Bronchial epithelial cell (primary cell): ENCODE data around the gene CPXM2. TPM values are rescaled to one million over a fixed set of nuclear protein-coding genes. Genes with fewer than 3 reads are reported as not detected.

Experiments
- DNase-seq: peaks from one replicate; pipeline ENCODE4 v3.0.0-alpha.2; 2010; ENCODE audit warnings: low read depth
- FAIRE-seq: peaks from 2 replicates; lab custom pipeline; 2011; peaks lifted over from hg19 to GRCh38; lab: Jason Lieb, UNC
- H3K27me3 ChIP-seq: 2 replicates; pipeline ENCODE4 v1.5.1; 2011; ENCODE audit warnings: low read length; ENCODE audit not compliant: control insufficient read depth, insufficient read depth
- H3K36me3 ChIP-seq: 2 replicates; pipeline ENCODE4 v1.5.1; 2011; ENCODE audit warnings: low read length; ENCODE audit not compliant: control insufficient read depth, insufficient read depth
- H3K4me3 ChIP-seq: 2 replicates; pipeline ENCODE4 v1.5.1; 2011; ENCODE audit warnings: mild to moderate bottlenecking, low read depth, low read length, control low read depth
- CTCF ChIP-seq: IDR thresholded peaks from 2 replicates; pipeline ENCODE4 v1.5.1; 2011; ENCODE audit warnings: mild to moderate bottlenecking, moderate library complexity, low read length, control low read depth, inconsistent platforms; ENCODE audit not compliant: insufficient read depth, severe bottlenecking
- total RNA-seq: library from RNA; depleted of rRNA; stranded (reverse); fragments of >200 nt; gene quantifications from 2 replicates; pipeline ENCODE4 v1.2.1, GENCODE V29; 2014

The CPXM2 gene
- total RNA-seq, 1 donor from 2014 or later, result 0.26 TPM

GRCh38 chr10:123904834-123905409 lies 13.3 kb upstream of the CPXM2 start:
- Histone ChIP-seq H3K36me3 (no peaks in the 10 kb centered on the region), H3K4me3 (no peak overlapping the region), H3K27me3 (no peaks in the 10 kb centered on the region)
- no peak for TF ChIP-seq CTCF
- DNase-seq, result no peak
- peak; percentile 50 for FAIRE-seq

- DNase-seq (no peak), FAIRE-seq (no peak)
- no peaks in the 10 kb centered on the region for H3K27me3 ChIP-seq
- TF ChIP-seq CTCF, result no peak
- H3K36me3 ChIP-seq, result no peaks in the 10 kb centered on the region
- H3K4me3 ChIP-seq, result no peak overlapping the region
Observed at GRCh38 chr10:123903621-123904020, 12.0 kb upstream of the CPXM2 start.

- no peaks in the 10 kb centered on the region for H3K27me3 ChIP-seq
- H3K4me3 ChIP-seq, result no peak overlapping the region
- FAIRE-seq (no peak), DNase-seq (no peak)
- H3K36me3 ChIP-seq, result no peaks in the 10 kb centered on the region
- no peak for TF ChIP-seq CTCF
Observed at GRCh38 chr10:123901621-123902020, 10.0 kb upstream of the CPXM2 start.

GRCh38 chr10:123897146-123897545 lies 5.5 kb upstream of the CPXM2 start:
- H3K4me3 ChIP-seq, result no peak overlapping the region
- TF ChIP-seq CTCF, result peak; percentile 19
- H3K36me3 ChIP-seq, result no peaks in the 10 kb centered on the region
- FAIRE-seq (no peak), DNase-seq (no peak)
- peaks cover 4% of the 10 kb centered on the region for H3K27me3 ChIP-seq

- H3K27me3 ChIP-seq, result peaks cover 7% of the 10 kb centered on the region
- FAIRE-seq, result no peak
- TF ChIP-seq CTCF, result no peak
- no peak overlapping the region for H3K4me3 ChIP-seq
- H3K36me3 ChIP-seq, result no peaks in the 10 kb centered on the region
- DNase-seq, result no peak
Observed at GRCh38 chr10:123896246-123896927, 4.8 kb upstream of the CPXM2 start.

- no peak overlapping the region for H3K4me3 ChIP-seq
- TF ChIP-seq CTCF, result no peak
- FAIRE-seq, result no peak
- no peaks in the 10 kb centered on the region for H3K36me3 ChIP-seq
- H3K27me3 ChIP-seq, result peaks cover 22% of the 10 kb centered on the region
- no peak for DNase-seq
Observed at GRCh38 chr10:123893651-123894050, 2.0 kb upstream of the CPXM2 start.
